HepG2 (cell line): ENCODE measurements around the gene MCF2L. TPM values are rescaled to one million over a fixed set of nuclear protein-coding genes. Genes with fewer than 3 reads are reported as not detected.

Source experiments
- BCL6 ChIP-seq: IDR thresholded peaks from 2 replicates; pipeline ENCODE4 v1.6.1; 2016; ENCODE audit warnings: missing genetic modification reagents, missing compliant biosample characterization
- CEBPB ChIP-seq: IDR thresholded peaks from 2 replicates; pipeline ENCODE4 v1.6.1; 2011; ENCODE audit warnings: low read depth, low read length, improper control_type of control experiment, borderline replicate concordance
- HNF4A ChIP-seq: sonication (generic); formaldehyde crosslinking; IDR thresholded peaks from 2 replicates; pipeline ENCODE4 v1.4.0; 2020; ENCODE audit warnings: missing genetic modification reagents
- MED1 ChIP-seq: sonication (generic); formaldehyde crosslinking; IDR thresholded peaks from 2 replicates; pipeline ENCODE4 v1.4.0; 2020; ENCODE audit warnings: missing genetic modification reagents
- MXI1 ChIP-seq: IDR thresholded peaks from 3 replicates; pipeline ENCODE4 v1.6.1; 2012; ENCODE audit warnings: low read depth, low read length, inconsistent platforms, borderline replicate concordance
- SALL1 ChIP-seq: sonication (generic); formaldehyde crosslinking; IDR thresholded peaks from 2 replicates; pipeline ENCODE4 v1.8.0; 2022; ENCODE audit warnings: mild to moderate bottlenecking, missing genetic modification reagents
- ZNF232 ChIP-seq: sonication (generic); formaldehyde crosslinking; IDR thresholded peaks from 2 replicates; pipeline ENCODE4 v1.4.0; 2020; ENCODE audit warnings: missing genetic modification reagents, borderline replicate concordance
- ZNF460 ChIP-seq: sonication (generic); formaldehyde crosslinking; IDR thresholded peaks from 2 replicates; pipeline ENCODE4 v1.5.1; 2020; ENCODE audit warnings: missing genetic modification reagents, mild to moderate bottlenecking, borderline replicate concordance
- ZNF605 ChIP-seq: sonication (generic); formaldehyde crosslinking; IDR thresholded peaks from 2 replicates; pipeline ENCODE4 v1.8.0; 2022; ENCODE audit warnings: mild to moderate bottlenecking, missing genetic modification reagents
- ZNF737 ChIP-seq: sonication (generic); formaldehyde crosslinking; IDR thresholded peaks from 2 replicates; pipeline ENCODE4 v1.5.0; 2020; ENCODE audit warnings: missing genetic modification reagents, mild to moderate bottlenecking, borderline replicate concordance
- polyA plus RNA-seq, 8 experiments: library from polyadenylated mRNA; depleted of rRNA in 3 of 8; stranded (reverse) in 7 of 8; unstranded in 1 of 8; fragments of >200 nt; fragmentation: Illumina TruSeq in 4 of 8; extraction: Trizol in 4 of 8; gene quantifications; 2 replicates each; pipeline versions ENCODE4 v1.2.1 to v1.2.3, GENCODE V29; 2011 to 2016; ENCODE audit warnings: low read depth in 4 of 8, missing spikeins in 1 of 8, mixed read lengths in 1 of 8; ENCODE audit not compliant: insufficient read depth in 1 of 8
- total RNA-seq, 5 experiments: library from RNA; depleted of rRNA; stranded (reverse); fragments of >200 nt; fragmentation: Illumina TruSeq; extraction: Trizol; gene quantifications; 2 replicates each; pipeline ENCODE4 v1.2.3, GENCODE V29; 2016; ENCODE audit warnings: low read depth in 1 of 5
- TF ChIP-seq, protein P1 (sequence below): sonication (generic); formaldehyde crosslinking; IDR thresholded peaks from 2 replicates; pipeline ENCODE4 v1.5.0; 2020; ENCODE audit warnings: mild to moderate bottlenecking, missing genetic modification reagents
- TF ChIP-seq, protein P2 (sequence below): sonication (generic); formaldehyde crosslinking; IDR thresholded peaks from 2 replicates; pipeline ENCODE4 v1.4.0; 2020; ENCODE audit warnings: missing genetic modification reagents

The MCF2L gene
- total and polyA plus RNA-seq, 2 of the 13 experiments (the other 11 are each of a cell fraction or from before 2014, with no cell fraction given): 19.4 to 28.4 TPM

DNA sequence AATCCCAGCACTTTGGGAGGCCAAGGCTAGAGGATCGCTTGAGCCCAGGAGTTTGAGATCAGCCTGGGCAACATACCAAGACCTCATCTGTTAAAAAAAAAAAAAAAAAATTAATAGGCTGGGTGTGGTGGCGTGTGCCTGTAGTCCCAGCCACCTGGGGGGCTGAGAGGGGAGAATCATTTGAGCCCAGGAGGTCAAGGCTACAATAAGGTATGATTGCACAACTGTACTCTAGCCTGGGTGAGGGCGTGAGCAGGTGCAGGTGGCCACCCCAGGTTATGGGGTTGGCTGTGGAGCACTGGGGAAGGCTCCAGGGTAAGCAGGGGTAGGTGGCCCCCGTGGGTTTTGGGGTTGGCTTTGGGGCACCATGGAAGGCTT is 33.9 kb downstream of the MCF2L start (continued):
- TF ChIP-seq ZNF460 (CRISPR knock-in tag): peak; percentile 46; the same call in 1 of the 2 replicates
- 0 out of 2 replicates have a peak, but pooled peaks have one; percentile 19 for TF ChIP-seq SALL1
- 0 out of 2 replicates have a peak, but pooled peaks have one; percentile 14 for TF ChIP-seq BCL6 (CRISPR knock-in tag)
- TF ChIP-seq ZNF737 (CRISPR knock-in tag): no peak
- TF ChIP-seq ZNF232: no peak
- peak; percentile 26; the same call in 1 of the 2 replicates for TF ChIP-seq ZNF605 (CRISPR knock-in tag)
- peak; percentile 82 for TF ChIP-seq CEBPB
- no peak for TF ChIP-seq MXI1
- TF ChIP-seq, protein P1, sequence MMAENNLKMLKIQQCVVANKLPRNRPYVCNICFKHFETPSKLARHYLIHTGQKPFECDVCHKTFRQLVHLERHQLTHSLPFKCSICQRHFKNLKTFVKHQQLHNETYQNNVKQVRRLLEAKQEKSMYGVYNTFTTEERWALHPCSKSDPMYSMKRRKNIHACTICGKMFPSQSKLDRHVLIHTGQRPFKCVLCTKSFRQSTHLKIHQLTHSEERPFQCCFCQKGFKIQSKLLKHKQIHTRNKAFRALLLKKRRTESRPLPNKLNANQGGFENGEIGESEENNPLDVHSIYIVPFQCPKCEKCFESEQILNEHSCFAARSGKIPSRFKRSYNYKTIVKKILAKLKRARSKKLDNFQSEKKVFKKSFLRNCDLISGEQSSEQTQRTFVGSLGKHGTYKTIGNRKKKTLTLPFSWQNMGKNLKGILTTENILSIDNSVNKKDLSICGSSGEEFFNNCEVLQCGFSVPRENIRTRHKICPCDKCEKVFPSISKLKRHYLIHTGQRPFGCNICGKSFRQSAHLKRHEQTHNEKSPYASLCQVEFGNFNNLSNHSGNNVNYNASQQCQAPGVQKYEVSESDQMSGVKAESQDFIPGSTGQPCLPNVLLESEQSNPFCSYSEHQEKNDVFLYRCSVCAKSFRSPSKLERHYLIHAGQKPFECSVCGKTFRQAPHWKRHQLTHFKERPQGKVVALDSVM (CRISPR knock-in tag): peak; percentile 62; the same call in 1 of the 2 replicates
- peak; percentile 31; the same call in 1 of the 2 replicates for TF ChIP-seq HNF4A (CRISPR knock-in tag)
- TF ChIP-seq, protein P2, sequence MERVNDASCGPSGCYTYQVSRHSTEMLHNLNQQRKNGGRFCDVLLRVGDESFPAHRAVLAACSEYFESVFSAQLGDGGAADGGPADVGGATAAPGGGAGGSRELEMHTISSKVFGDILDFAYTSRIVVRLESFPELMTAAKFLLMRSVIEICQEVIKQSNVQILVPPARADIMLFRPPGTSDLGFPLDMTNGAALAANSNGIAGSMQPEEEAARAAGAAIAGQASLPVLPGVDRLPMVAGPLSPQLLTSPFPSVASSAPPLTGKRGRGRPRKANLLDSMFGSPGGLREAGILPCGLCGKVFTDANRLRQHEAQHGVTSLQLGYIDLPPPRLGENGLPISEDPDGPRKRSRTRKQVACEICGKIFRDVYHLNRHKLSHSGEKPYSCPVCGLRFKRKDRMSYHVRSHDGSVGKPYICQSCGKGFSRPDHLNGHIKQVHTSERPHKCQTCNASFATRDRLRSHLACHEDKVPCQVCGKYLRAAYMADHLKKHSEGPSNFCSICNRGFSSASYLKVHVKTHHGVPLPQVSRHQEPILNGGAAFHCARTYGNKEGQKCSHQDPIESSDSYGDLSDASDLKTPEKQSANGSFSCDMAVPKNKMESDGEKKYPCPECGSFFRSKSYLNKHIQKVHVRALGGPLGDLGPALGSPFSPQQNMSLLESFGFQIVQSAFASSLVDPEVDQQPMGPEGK (CRISPR knock-in tag): peak; percentile 77
- TF ChIP-seq MED1: peak; percentile 37; the same call in 1 of the 2 replicates
